H54 (cell line): ENCODE data around the gene KIAA0753.
"Not testable (repeated sequence)": the region's sequence is repeated elsewhere in the genome, so short reads cannot be mapped to it uniquely, and the experiment has no call there.

Source experiments
- DNase-seq: peaks from one replicate; pipeline ENCODE4 v3.0.0; 2011; ENCODE audit warnings: low spot score, mixed read lengths; ENCODE audit not compliant: insufficient read length
- FAIRE-seq: peaks from 3 replicates; lab custom pipeline; 2011; peaks lifted over from hg19 to GRCh38; lab: Jason Lieb, UNC
- POLR2A ChIP-seq: IDR thresholded peaks from 2 replicates; pipeline ENCODE4 v1.6.1; 2011; ENCODE audit warnings: low read depth, mild to moderate bottlenecking, low read length

The KIAA0753 gene

DNA sequence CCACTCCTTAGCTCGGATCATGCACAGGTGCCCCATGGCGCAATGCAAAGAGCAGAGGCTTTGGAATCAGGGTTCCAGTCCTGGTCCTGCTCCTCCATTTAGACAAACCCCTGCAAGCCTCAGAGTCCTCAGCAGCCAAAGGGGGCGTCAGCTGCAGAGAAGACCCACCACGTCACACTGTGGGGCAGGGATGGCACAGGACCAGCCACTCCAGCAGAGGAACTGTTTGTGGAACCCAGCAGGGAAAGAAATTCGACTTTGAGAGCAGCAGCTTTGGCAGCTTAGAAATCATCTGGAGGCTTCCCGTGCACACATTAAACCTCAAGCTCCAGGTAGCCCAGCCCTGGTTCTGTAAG, 36.3 kb upstream of the KIAA0753 start:
- DNase-seq (no peak), FAIRE-seq (no peak)
- TF ChIP-seq POLR2A, result no peak

DNA sequence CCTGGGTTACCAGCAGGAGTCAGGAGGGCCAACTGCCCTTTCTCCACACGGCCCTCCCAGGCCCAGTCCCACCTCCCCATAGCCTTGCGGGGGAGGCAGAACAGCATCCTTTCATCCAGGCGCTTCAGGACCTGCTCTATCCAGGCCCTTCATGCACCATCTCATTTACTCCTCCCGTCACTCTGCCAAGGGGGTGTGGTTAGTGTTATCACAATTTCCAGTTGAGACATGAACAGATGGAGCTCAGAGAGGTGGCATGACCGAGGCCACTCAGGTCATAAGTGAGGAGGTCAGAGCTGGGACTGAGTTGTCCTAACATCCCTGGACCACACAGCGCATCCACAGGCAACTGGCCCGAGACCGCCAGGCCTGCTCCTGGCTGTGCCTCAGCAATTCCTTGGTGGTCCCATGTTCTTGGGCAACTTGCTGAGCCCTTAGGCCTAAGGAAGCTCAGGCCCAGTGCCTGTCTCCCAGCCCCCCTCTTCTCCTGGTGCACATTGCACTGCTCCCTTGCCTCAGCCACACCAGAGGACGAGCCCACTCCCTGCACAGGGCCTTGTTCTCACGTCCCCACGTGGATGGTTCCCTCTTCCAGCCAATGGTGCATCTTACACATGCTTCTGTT, 34.8 kb upstream of the KIAA0753 start:
- TF ChIP-seq POLR2A, result no peak
- FAIRE-seq (no peak), DNase-seq (no peak)

DNA sequence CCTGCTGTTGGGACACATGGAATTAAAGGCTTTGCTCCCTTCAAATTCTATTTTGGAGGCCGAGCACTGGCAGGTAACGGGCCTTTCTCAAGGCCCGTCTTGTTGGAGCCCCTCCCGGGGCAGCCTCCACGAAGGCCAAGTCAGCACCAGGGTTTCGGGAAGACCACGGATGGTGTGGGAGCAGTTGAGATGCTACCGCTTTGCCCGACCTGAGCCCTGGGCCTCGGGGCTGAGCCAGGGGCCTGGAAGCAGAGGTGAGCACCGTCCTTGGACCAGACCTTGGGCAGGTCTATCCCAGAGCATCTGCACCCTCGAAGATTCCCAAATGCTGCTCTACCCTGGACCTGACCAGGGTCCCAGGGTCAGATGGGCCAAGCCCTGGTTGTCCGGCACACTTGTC, 34.1 kb upstream of the KIAA0753 start:
- DNase-seq (no peak), FAIRE-seq (no peak)
- TF ChIP-seq POLR2A, result no peak

DNA sequence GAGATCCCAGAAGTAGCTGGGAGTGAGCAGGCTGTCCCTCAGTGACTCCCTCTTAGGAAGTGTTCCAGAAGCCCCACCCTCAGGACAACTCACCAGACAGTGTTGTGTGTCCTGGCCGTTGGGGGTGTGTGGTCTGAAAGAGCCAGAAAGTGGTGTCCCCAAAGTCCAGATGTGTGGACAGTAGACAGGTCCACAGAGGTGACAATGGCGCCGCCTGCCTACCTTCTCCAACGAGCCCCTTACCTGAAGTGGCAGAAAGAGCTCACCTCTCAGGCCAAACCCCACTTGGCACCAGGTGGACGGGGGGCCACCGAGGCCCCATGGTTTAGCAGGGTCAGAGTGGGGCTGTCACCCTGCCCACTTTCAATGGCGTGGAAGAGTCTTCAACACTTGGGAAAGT, 30.9 kb upstream of the KIAA0753 start:
- DNase-seq (no peak), FAIRE-seq (no peak)
- no peak for TF ChIP-seq POLR2A

DNA sequence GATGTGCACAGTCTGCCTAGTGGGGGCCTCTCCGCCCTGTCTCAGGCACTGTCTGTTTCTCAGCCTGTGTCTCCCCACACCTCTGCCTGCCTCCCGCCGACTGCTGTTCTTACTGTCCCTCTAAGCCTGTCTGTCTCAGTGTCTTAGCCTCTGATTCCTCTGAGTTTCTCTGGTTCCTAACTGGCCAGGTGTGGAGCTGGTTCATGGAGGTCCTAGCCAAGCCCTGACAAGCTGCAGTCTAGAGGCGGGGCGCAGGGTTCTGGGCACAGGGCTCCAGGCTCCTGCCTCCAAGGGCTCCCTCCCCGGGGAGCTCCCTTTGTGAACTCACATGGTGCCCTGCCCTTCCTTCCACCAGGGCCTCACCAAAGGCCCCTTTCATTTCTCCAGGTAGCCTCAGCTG, 30.5 kb upstream of the KIAA0753 start:
- FAIRE-seq (no peak), DNase-seq (no peak)
- TF ChIP-seq POLR2A, result no peak

DNA sequence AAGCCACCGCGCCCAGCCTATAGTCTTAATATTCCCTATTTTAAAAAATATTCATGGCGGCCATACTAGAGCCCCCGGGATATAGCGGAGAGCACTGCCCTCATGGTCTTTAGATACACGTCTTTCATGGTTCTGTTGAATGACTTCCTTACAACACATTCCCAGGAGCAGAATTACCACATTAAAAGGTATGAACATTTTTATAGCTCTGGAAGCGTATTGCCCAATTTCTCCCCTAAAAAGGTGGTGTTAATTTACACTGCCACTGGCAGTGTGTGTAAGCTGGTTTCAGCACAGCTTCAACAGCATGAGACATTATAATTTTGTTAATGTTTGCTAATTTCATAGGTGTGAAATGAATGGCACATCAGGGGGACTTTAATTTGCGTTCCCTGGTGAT, 30.1 kb upstream of the KIAA0753 start:
- no peak for FAIRE-seq
- no peak for DNase-seq
- TF ChIP-seq POLR2A, result no peak

DNA sequence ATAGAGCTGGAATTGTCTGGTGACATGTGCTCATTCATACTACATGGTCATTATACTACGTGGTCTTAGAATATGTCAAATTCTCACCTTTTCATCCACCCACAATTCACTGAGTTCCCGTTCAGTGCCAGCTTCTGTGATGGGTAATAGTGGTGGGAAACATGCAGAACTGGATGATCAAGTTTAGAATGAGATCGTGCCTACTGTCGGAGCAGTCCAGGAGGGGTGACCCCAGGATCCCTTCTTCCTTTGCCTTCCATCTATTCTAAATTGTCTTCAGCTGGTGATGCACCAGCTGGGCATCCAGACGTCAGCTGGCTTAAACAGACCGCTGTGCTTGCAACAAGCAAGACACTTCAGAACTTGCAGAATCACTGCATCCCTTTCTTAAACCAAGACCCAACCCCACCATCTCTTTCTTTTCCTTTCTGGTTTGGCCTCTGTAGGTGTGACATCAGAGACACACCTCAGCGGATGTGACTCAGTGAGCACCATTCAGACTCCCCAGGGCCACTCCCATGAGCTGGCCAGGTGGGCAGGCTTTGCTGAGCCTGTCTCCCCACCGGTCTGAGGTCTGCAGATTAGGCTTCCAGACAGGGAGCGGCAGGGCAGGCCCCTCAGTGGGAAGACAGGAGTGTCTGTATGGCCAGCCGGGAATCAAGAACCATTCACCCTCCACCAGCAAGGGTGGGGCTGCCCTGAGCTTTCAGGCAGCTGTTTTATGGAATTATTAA, 29.1 kb upstream of the KIAA0753 start:
- DNase-seq, result no peak

DNA sequence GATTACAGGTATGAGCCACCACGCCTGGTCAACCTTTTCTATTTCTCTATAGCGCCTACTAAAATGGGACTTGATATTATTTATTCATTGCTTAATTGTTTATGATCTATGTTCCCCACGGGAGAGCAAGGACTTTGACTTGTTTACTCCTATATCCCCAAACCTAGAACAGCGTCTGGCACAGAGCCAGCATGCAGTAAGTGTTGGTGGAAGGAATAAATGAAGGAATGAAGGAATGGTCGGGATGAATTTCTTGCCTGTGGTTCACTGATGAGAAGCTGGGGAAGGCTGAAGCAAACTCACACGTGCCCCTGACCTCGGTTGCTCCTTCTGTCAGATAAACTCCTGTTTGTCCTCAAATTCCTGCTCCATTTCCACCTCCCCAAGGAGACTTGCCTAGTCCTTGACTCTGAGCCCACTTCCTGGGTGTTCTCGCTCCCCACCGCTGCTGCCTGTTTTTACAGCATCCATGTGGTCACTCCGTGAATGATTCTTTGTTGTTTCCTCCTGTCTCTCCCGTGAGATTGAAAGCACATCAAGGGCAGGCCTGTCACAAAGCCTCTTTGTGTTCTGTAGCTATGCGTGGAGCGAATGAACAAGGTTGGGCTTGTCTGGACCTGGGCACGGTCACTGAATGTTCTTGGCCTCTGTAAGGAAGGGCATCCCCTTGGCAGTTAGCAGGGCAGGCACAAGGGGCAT, 28.4 kb upstream of the KIAA0753 start:
- FAIRE-seq (no peak), DNase-seq (no peak)
- no peak for TF ChIP-seq POLR2A

More for the DNA sequence above, 29.1 kb upstream of the KIAA0753 start:
- FAIRE-seq, result no peak
- TF ChIP-seq POLR2A, result no peak

DNA sequence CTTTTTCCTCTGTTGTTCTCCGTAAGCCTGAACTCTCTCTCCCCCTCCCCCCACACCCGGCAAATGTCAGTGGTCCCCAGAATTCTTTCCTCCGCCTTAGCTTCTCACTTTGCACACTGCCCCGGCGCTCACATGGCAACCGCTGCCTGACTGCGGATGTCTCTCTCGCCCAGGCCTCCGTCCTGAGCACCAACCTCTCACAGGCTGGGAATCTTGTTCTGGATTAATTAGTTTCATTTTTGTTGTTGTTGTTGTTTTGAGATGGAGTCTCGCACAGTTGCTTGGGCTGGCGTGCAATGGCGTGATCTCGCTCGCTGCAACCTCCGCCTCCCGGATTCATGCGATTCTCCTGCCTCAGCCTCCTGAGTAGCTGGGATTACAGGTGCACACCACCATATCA, 27.7 kb upstream of the KIAA0753 start:
- no peak for DNase-seq
- TF ChIP-seq POLR2A, result no peak
- FAIRE-seq, result no peak

DNA sequence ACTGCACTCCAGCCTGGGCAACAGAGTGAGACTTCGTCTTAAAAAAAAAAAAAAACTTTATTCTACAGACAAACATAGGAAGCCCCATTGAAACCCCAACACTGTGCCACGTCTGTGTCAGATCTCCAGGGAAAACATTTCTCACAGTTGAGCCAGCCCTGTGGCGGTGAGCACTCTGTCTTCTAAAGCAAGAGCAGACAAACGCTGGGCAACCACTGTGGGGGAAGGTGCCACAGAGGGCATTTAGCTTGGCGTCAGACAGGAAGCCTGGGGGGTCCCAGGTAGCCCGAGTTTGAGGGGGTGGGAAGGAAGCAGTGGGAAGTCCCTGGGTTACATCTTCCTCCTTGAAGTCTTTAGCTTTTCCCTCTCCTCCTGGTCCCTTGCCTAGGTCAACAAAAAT, 27.0 kb upstream of the KIAA0753 start:
- DNase-seq (no peak), FAIRE-seq (no peak)
- TF ChIP-seq POLR2A, result no peak

DNA sequence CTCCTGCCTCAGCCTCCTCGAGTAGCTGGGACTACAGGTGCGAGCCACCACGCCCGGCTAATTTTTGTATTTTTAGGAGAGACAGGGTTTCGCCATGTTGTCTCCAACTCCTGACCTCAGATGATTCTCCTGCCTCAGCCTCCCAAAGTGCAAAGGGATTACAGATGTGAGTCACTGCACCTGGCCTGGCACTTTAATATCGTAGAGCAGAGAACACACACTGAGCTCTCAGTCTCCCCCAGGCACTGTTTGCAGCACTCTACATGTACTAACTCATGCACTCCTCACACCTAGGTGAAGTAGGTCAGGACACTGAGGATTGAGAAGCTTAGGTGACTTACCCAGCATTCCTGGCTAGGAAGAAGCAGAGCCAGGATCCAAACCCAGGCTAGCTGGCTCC, 26.0 kb upstream of the KIAA0753 start:
- FAIRE-seq (no peak), DNase-seq (no peak)
- no peak for TF ChIP-seq POLR2A

DNA sequence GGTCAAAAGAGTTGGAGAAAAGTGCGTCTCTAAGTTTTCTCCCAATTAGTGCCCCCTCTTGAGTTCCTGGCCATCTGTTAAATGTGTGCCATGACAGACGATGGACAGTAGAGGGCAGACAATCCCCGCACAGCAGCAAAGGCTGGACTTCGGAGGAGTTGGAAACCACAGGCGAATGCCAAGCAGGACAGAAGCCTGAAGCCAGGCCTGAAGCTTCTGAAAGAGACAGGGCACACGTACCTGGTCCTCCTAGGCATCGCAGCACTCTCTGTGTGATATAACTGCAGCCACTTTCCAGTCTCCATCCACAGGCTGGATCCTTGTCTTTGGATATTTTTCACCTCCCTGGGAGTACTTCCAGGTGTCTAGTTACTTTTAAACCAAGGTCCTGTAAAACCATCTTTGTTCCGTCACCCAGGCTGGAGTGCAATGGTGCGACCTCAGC, 25.6 kb upstream of the KIAA0753 start:
- no peak for TF ChIP-seq POLR2A
- DNase-seq, result peak; percentile 82
- FAIRE-seq, result peak; percentile 69

DNA sequence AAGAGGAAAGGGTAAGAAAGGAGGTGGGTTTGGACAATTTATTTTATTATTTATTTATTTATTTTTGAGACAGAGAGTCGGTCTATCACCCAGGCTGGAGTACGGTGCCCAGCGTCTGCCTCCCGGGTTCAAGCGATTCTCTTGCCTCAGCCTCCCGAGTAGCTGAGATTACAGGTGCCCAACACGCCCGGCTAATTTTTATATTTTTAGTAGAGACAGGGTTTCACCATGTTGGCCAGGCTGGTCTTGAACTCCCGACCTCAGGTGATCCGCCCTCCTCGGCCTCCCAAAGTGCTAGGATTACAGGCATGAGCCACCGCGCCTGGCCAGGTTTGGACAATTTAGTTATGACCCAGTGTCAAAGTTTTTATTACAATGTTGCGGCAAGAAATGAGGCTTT, 22.7 kb upstream of the KIAA0753 start:
- FAIRE-seq, DNase-seq: not testable (repeated sequence)

DNA sequence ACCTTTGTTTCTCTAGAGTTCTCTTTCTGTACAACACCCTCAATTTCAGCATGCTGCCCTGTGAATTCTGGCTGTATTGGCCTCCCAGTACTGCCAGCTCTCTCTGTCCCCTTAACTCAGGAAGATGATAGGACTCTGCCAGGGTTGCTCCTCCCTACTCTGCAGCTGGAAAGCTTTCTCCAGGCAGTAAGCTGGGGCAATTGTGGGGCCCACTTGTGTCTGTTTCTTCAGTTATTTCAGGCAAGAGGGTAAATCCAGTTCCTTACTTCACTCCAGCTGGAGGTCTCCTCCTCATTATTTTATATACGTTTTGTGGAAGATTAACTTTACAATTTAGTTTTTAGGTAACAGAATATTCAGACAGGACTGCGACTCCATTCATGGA, 20.9 kb upstream of the KIAA0753 start:
- no peak for FAIRE-seq
- no peak for TF ChIP-seq POLR2A
- no peak for DNase-seq
